K562 (cell line): ENCODE measurements around the gene OTOR. TPM values are rescaled to one million over a fixed set of nuclear protein-coding genes. Genes with fewer than 3 reads are reported as not detected.

Source experiments
- ATAC-seq: fragments of 200-7000 bp; cut with Tn5 transposase; 3 replicates; pipeline ENCODE4 v1.9.1; 2020; ENCODE audit warnings: moderate library complexity
- BruUV-seq: library from RNA; stranded (reverse); fragments of 400-500 nt; replicated peaks from 2 replicates; lab custom pipeline; 2021; lab: Mats Ljungman, UMichigan
- CTCF ChIA-PET: fragments of 300-600 bp; formaldehyde crosslinking; extraction: SDS; loops from one replicate; lab custom pipeline; 2021; ENCODE audit warnings: low intra/inter-chr PET ratio; lab: Yijun Ruan, JAX
- POLR2A ChIA-PET: fragments of 300-600, 350-650 bp; sonication (Branson Sonifier 250); formaldehyde crosslinking; extraction: SDS; loops from one replicate; lab custom pipeline; 2021; ENCODE audit warnings: antibody characterized with exemption, inconsistent platforms; lab: Yijun Ruan, JAX
- DNase-seq, 4 experiments: peaks; one replicate each; pipeline versions ENCODE4 v3.0.0 to v3.0.0-alpha.2; 2011 to 2018; ENCODE audit warnings: low spot score in 3 of 4, mixed read lengths in 3 of 4; ENCODE audit errors: extremely low read depth in 1 of 4
- FAIRE-seq: peaks from 2 replicates; lab custom pipeline; 2011; peaks lifted over from hg19 to GRCh38; lab: Jason Lieb, UNC
- H2AFZ ChIP-seq: 2 replicates; pipeline ENCODE4 v1.6.0; 2011; ENCODE audit warnings: low read depth, low read length, control low read depth, inconsistent platforms
- H3K27ac ChIP-seq: fragments of 200-600 bp; 3 replicates; pipeline ENCODE4 v1.8.0; 2011; ENCODE audit warnings: low read depth, mild to moderate bottlenecking, control low read depth, inconsistent platforms, low read length, moderate library complexity, mixed read lengths; ENCODE audit errors: extremely low read depth
- H3K27me3 ChIP-seq, 2 experiments: fragments of 300-600 bp in 1 of 2; 2 replicates in 1 of 2; 3 replicates in 1 of 2; pipeline versions ENCODE4 v1.6.0 to v1.8.0; 2011; ENCODE audit warnings: inconsistent platforms in 2 of 2, low read length in 2 of 2, mild to moderate bottlenecking in 1 of 2, mixed read lengths in 1 of 2, moderate library complexity in 1 of 2; ENCODE audit not compliant: control insufficient read depth in 2 of 2, insufficient read depth in 2 of 2
- H3K36me3 ChIP-seq: fragments of 300-600 bp; 3 replicates; pipeline ENCODE4 v1.8.0; 2011; ENCODE audit warnings: mild to moderate bottlenecking, low read length, inconsistent platforms; ENCODE audit not compliant: control insufficient read depth, insufficient read depth
- H3K4me1 ChIP-seq, 2 experiments: fragments of 200-600 bp in 1 of 2; replicated peaks in 1 of 2; 2 replicates in 1 of 2; 3 replicates in 1 of 2; pipeline versions ENCODE4 v1.5.1 to v1.8.0; 2011; ENCODE audit warnings: inconsistent platforms in 2 of 2, low read length in 2 of 2, mild to moderate bottlenecking in 1 of 2, mixed read lengths in 1 of 2, moderate library complexity in 1 of 2; ENCODE audit not compliant: control insufficient read depth in 2 of 2, insufficient read depth in 2 of 2
- H3K4me2 ChIP-seq: 2 replicates; pipeline ENCODE4 v1.6.1; 2011; ENCODE audit warnings: low read length, control low read depth, inconsistent platforms, mixed read lengths; ENCODE audit not compliant: insufficient read depth
- H3K4me3 ChIP-seq: fragments of 200-600 bp; sonication (generic), shearing (Covaris generic); 2 replicates; pipeline ENCODE4 v1.5.1; 2016; ENCODE audit warnings: control low read depth, inconsistent platforms
- H3K79me2 ChIP-seq: fragments of 200-600 bp; 3 replicates; pipeline ENCODE4 v1.8.0; 2011; ENCODE audit warnings: low read length, inconsistent platforms; ENCODE audit not compliant: control insufficient read depth, insufficient read depth
- H3K9ac ChIP-seq, 2 experiments: 2 replicates each; pipeline versions ENCODE4 v1.6.0 to v1.6.1; 2011; ENCODE audit warnings: low read depth in 2 of 2, low read length in 2 of 2, control low read depth in 1 of 2, inconsistent platforms in 1 of 2, mild to moderate bottlenecking in 1 of 2, mixed read lengths in 1 of 2; ENCODE audit not compliant: insufficient read depth in 1 of 2
- H3K9me1 ChIP-seq: one replicate; pipeline ENCODE4 v1.6.0; 2011; ENCODE audit warnings: inconsistent platforms, mild to moderate bottlenecking, low read length, moderate library complexity; ENCODE audit not compliant: control insufficient read depth, insufficient read depth
- H3K9me3 ChIP-seq: replicated peaks from 2 replicates; pipeline ENCODE4 v1.5.1; 2011; ENCODE audit warnings: low read depth, low read length, inconsistent platforms; ENCODE audit not compliant: control insufficient read depth, insufficient read depth
- H4K20me1 ChIP-seq: replicated peaks from 2 replicates; pipeline ENCODE4 v1.6.1; 2011; ENCODE audit warnings: low read length, inconsistent platforms, mixed read lengths; ENCODE audit not compliant: control insufficient read depth, insufficient read depth
- GATA2 ChIP-seq: sonication (generic); formaldehyde crosslinking; IDR thresholded peaks from 2 replicates; pipeline ENCODE4 v1.4.0; 2020; ENCODE audit warnings: mild to moderate bottlenecking, missing genetic modification reagents
- POLR2AphosphoS2 ChIP-seq: IDR thresholded peaks from 2 replicates; pipeline ENCODE4 v1.6.1; 2012; ENCODE audit warnings: low read length, improper control_type of control experiment
- PRPF4 ChIP-seq: fragments of 200-400 bp; formaldehyde crosslinking; IDR thresholded peaks from one replicate; pipeline ENCODE4 v1.6.1; 2017; ENCODE audit warnings: low read length, low read depth, mild to moderate bottlenecking; ENCODE audit not compliant: insufficient read depth, poor library complexity, severe bottlenecking
- RAD21 ChIP-seq, 2 experiments: fragments of 250-450 bp in 1 of 2; fragments of 450-650 bp in 1 of 2; sonication (Bioruptor Pico) in 1 of 2; formaldehyde crosslinking in 1 of 2; IDR thresholded peaks in 1 of 2; conservative IDR thresholded peaks in 1 of 2; 2 replicates each; pipeline versions ENCODE4 v1.4.0 to v1.8.0; 2020 to 2022; ENCODE audit warnings: mild to moderate bottlenecking in 2 of 2, moderate library complexity in 1 of 2
- SREBF1 ChIP-seq: fragments of 150-350 bp; IDR thresholded peaks from 2 replicates; pipeline ENCODE4 v1.6.1; 2014; ENCODE audit warnings: antibody characterized with exemption, low read depth, low read length, borderline replicate concordance
- TRIM28 ChIP-seq: fragments of 450-650 bp; IDR thresholded peaks from 2 replicates; pipeline ENCODE4 v1.6.1; 2017
- ZNF717 ChIP-seq: fragments of 250-450 bp; sonication (Bioruptor Pico); IDR thresholded peaks from 2 replicates; pipeline ENCODE4 v1.5.0; 2021
- WGBS: fragments of 100-300 bp; shearing (Covaris generic); methylation state at CpG from one replicate; pipeline ENCODE4 v1.1.6; 2016; ENCODE audit warnings: low coverage, mixed read lengths; ENCODE audit not compliant: insufficient coverage; ENCODE audit errors: missing lambda C conversion rate; 5-methylcytosine and 5-hydroxymethylcytosine counted together
- in situ Hi-C: fragments of 300-500 bp; cut with MboI; formaldehyde crosslinking; loops from 4 replicates; pipeline ENCODE4 v1.15.0; 2018; ENCODE audit warnings: inconsistent platforms, mixed read lengths
- intact Hi-C: fragments of 100-400 bp; cut with micrococcal nuclease; formaldehyde crosslinking; loops from 2 replicates; pipeline ENCODE4 v1.14.2; 2022
- polyA plus RNA-seq, 8 experiments: library from polyadenylated mRNA; depleted of rRNA in 4 of 8; stranded (reverse) in 5 of 8; unstranded in 3 of 8; fragments of >200 nt; fragmentation: Nextera tagmentation in 2 of 8; fragmentation: Illumina TruSeq in 1 of 8; extraction: Ambion mirVana in 2 of 8; extraction: Trizol in 1 of 8; gene quantifications; 2 replicates each; pipeline versions ENCODE4 v1.2.1 to v1.2.3, GENCODE V29; 2011 to 2014; ENCODE audit warnings: inconsistent platforms in 1 of 8, missing spikeins in 1 of 8
- total RNA-seq, 7 experiments: library from RNA; depleted of rRNA in 6 of 7; stranded (reverse); fragments of >200 nt in 6 of 7; fragmentation: Illumina TruSeq in 2 of 7; extraction: Trizol in 2 of 7; gene quantifications; 2 replicates each; pipeline versions ENCODE4 v1.2.1 to v1.2.3, GENCODE V29; 2011 to 2021; ENCODE audit warnings: low replicate concordance in 1 of 7
- TF ChIP-seq, protein P1 (sequence below), 3 experiments: IDR thresholded peaks in 2 of 3; conservative IDR thresholded peaks in 1 of 3; 2 replicates each; pipeline ENCODE4 v1.5.1; 2011 to 2012; ENCODE audit warnings: low read length in 3 of 3, mild to moderate bottlenecking in 3 of 3, control low read depth in 2 of 3, improper control_type of control experiment in 1 of 3, inconsistent platforms in 1 of 3, low read depth in 1 of 3, mixed read lengths in 1 of 3, moderate library complexity in 1 of 3; ENCODE audit not compliant: insufficient read depth in 2 of 3

OTOR gene
- total and polyA plus RNA-seq, 9 of the 15 experiments (the other 6 are each of a cell fraction or from before 2014, with no cell fraction given) = not detected

DNA sequence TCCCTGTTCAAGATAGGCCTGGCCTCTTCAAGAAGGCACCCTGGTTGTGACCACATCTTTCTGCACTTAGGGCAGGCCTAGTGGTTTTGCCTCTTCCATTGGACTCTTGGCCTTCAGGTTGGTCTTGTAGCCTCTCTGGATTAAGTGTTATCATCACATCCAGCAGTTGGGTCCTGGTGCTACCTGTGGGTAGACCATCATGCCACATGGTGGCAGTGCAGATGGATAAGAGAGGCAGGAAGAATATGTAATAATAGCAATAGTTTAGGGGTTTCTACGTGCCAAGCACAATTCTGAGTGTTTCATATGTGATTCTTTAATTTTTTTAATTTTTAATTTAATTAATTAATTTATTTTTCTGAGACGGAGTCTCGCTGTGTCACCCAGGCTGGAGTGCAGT is 46.9 kb upstream of the OTOR start:
- Histone ChIP-seq H3K4me3 (no peak overlapping the region), H4K20me1 (no peaks in the 10 kb centered on the region), H3K4me2 (no peak overlapping the region), H3K27ac (no peak overlapping the region), H3K79me2 (no peaks in the 10 kb centered on the region), H3K36me3 (no peaks in the 10 kb centered on the region), H2AFZ (no peak overlapping the region), H3K4me1 (no peaks in the 10 kb centered on the region), H3K27me3 (no peaks in the 10 kb centered on the region), H3K9me1 (no peaks in the 10 kb centered on the region), H3K9me3 (no peaks in the 10 kb centered on the region), H3K9ac (no peak overlapping the region)
- WGBS = 8% methylated on average over 3 of the region's 3 CpGs
- peak in 1 of 2 experiments; percentile 8; a peak in 1 of 4 replicates for TF ChIP-seq RAD21 (CRISPR knock-in tag; conservative IDR thresholded peaks at IDR 0.05 in 1 of 2, IDR thresholded peaks at IDR 0.05 in 1 of 2)
- TF ChIP-seq GATA2 (CRISPR knock-in tag) = no peak
- TF ChIP-seq PRPF4 = no peak
- TF ChIP-seq ZNF717 (CRISPR knock-in tag) = no peak
- TF ChIP-seq, protein P1, sequence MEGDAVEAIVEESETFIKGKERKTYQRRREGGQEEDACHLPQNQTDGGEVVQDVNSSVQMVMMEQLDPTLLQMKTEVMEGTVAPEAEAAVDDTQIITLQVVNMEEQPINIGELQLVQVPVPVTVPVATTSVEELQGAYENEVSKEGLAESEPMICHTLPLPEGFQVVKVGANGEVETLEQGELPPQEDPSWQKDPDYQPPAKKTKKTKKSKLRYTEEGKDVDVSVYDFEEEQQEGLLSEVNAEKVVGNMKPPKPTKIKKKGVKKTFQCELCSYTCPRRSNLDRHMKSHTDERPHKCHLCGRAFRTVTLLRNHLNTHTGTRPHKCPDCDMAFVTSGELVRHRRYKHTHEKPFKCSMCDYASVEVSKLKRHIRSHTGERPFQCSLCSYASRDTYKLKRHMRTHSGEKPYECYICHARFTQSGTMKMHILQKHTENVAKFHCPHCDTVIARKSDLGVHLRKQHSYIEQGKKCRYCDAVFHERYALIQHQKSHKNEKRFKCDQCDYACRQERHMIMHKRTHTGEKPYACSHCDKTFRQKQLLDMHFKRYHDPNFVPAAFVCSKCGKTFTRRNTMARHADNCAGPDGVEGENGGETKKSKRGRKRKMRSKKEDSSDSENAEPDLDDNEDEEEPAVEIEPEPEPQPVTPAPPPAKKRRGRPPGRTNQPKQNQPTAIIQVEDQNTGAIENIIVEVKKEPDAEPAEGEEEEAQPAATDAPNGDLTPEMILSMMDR (IDR thresholded peaks at IDR 0.05 in 2 of 3, conservative IDR thresholded peaks at IDR 0.05 in 1 of 3; ENCODE audit: insufficient read depth in 2 of 3, low read depth in 1 of 3, low read length in 3 of 3) = peak in 1 of 3 experiments; percentile 12; a peak in 1 of 6 replicates
- TF ChIP-seq SREBF1 = no peak
- no peak for TF ChIP-seq POLR2AphosphoS2
- no peak for TF ChIP-seq TRIM28
- ChIA-PET POLR2A (no interaction called here), CTCF (no interaction called here)
- ATAC-seq (no peak), DNase-seq (peak in 1 of 4 experiments; percentile 2), FAIRE-seq (no peak)
- BruUV-seq = no TSS peak
- in situ Hi-C loops = no loop called here
- intact Hi-C loops = loop anchor here (2.0 kb wide), 1 partner anchor 60 kb away; no protein-coding TSS in a partner anchor
